HepG2 (cell line): ENCODE measurements around the gene MT1HL1. TPM values are rescaled to one million over a fixed set of nuclear protein-coding genes. Genes with fewer than 3 reads are reported as not detected.

ENCODE experiments used
- ATAC-seq: fragments of 200-7000 bp; cut with Tn5 transposase; 3 replicates; pipeline ENCODE4 v1.9.1; 2020; ENCODE audit warnings: mild to moderate bottlenecking, moderate library complexity
- BruUV-seq: library from RNA; stranded (reverse); fragments of 400-500 nt; replicated peaks from 2 replicates; lab custom pipeline; 2021; lab: Mats Ljungman, UMichigan
- CTCF ChIA-PET: fragments of 300-600 bp; formaldehyde crosslinking; extraction: SDS; loops from one replicate; lab custom pipeline; 2021; ENCODE audit warnings: low total read pairs, inconsistent platforms, low intra/inter-chr PET ratio; lab: Yijun Ruan, JAX
- POLR2A ChIA-PET: fragments of 350-600 bp; sonication (Branson Sonifier 250); formaldehyde crosslinking; loops from one replicate; lab custom pipeline; 2020; ENCODE audit warnings: antibody characterized with exemption, inconsistent platforms; lab: Yijun Ruan, JAX
- DNase-seq: peaks from one replicate; pipeline ENCODE4 v3.0.0-alpha.2; 2015; ENCODE audit warnings: low spot score
- FAIRE-seq: peaks from 3 replicates; lab custom pipeline; 2011; peaks lifted over from hg19 to GRCh38; lab: Jason Lieb, UNC
- H2AFZ ChIP-seq: one replicate; pipeline ENCODE4 v1.6.1; 2011; ENCODE audit warnings: low read length, inconsistent platforms
- H3K27ac ChIP-seq: fragments of 300-600 bp; 3 replicates; pipeline ENCODE4 v1.8.0; 2011; ENCODE audit warnings: mixed run types, mild to moderate bottlenecking, mixed read lengths, low read length, inconsistent platforms; ENCODE audit not compliant: insufficient read depth; ENCODE audit errors: extremely low read length
- H3K27me3 ChIP-seq, 2 experiments: fragments of 200-600 bp in 1 of 2; 2 replicates in 1 of 2; 3 replicates in 1 of 2; pipeline versions ENCODE4 v1.6.0 to v1.8.0; 2011; ENCODE audit warnings: low read length in 2 of 2, mild to moderate bottlenecking in 2 of 2, moderate library complexity in 2 of 2, inconsistent platforms in 1 of 2; ENCODE audit not compliant: insufficient read depth in 2 of 2, control insufficient read depth in 1 of 2
- H3K36me3 ChIP-seq, 2 experiments: fragments of 200-600 bp in 1 of 2; replicated peaks in 1 of 2; 2 replicates in 1 of 2; 3 replicates in 1 of 2; pipeline versions ENCODE4 v1.5.1 to v1.8.0; 2011; ENCODE audit warnings: low read length in 2 of 2, inconsistent platforms in 1 of 2; ENCODE audit not compliant: insufficient read depth in 2 of 2, control insufficient read depth in 1 of 2
- H3K4me1 ChIP-seq: 2 replicates; pipeline ENCODE4 v1.5.1; 2012; ENCODE audit warnings: low read length, inconsistent platforms; ENCODE audit not compliant: insufficient read depth
- H3K4me2 ChIP-seq: 2 replicates; pipeline ENCODE4 v1.6.0; 2011; ENCODE audit warnings: low read depth, low read length, inconsistent platforms
- H3K4me3 ChIP-seq, 3 experiments: fragments of 200-600 bp in 1 of 3; sonication (generic), shearing (Covaris generic) in 1 of 3; replicated peaks in 1 of 3; 2 replicates each; pipeline ENCODE4 v1.5.1; 2011 to 2016; ENCODE audit warnings: low read length in 3 of 3, inconsistent platforms in 2 of 3, low read depth in 2 of 3, mild to moderate bottlenecking in 2 of 3, control low read depth in 1 of 3, mixed read lengths in 1 of 3; ENCODE audit not compliant: insufficient read depth in 1 of 3
- H3K79me2 ChIP-seq: one replicate; pipeline ENCODE4 v1.6.1; 2011; ENCODE audit warnings: low read length, inconsistent platforms; ENCODE audit not compliant: insufficient read depth
- H3K9ac ChIP-seq: 2 replicates; pipeline ENCODE4 v1.6.0; 2011; ENCODE audit warnings: mild to moderate bottlenecking, low read depth, low read length, inconsistent platforms; ENCODE audit not compliant: insufficient read depth
- H3K9me3 ChIP-seq: 2 replicates; pipeline ENCODE4 v1.5.1; 2012; ENCODE audit warnings: mild to moderate bottlenecking, low read length
- H4K20me1 ChIP-seq: 2 replicates; pipeline ENCODE4 v1.6.0; 2011; ENCODE audit warnings: inconsistent platforms, mild to moderate bottlenecking, low read length, moderate library complexity; ENCODE audit not compliant: insufficient read depth
- HDAC1 ChIP-seq: sonication (generic); formaldehyde crosslinking; IDR thresholded peaks from 2 replicates; pipeline ENCODE4 v1.5.1; 2020; ENCODE audit warnings: mild to moderate bottlenecking, missing genetic modification reagents
- HNRNPK ChIP-seq: fragments of 200-400 bp; formaldehyde crosslinking; IDR thresholded peaks from 2 replicates; pipeline ENCODE4 v1.6.1; 2018; ENCODE audit warnings: low read length, low read depth, moderate library complexity, mild to moderate bottlenecking; ENCODE audit not compliant: poor library complexity, severe bottlenecking
- PHF5A ChIP-seq: IDR thresholded peaks from one replicate; pipeline ENCODE4 v1.6.1; 2018; ENCODE audit warnings: low read depth, missing genetic modification reagents; ENCODE audit not compliant: unreplicated experiment
- PREB ChIP-seq: sonication (generic); formaldehyde crosslinking; IDR thresholded peaks from 2 replicates; pipeline ENCODE4 v1.4.0; 2020; ENCODE audit warnings: missing genetic modification reagents
- RFX1 ChIP-seq: fragments of 450-650 bp; IDR thresholded peaks from 2 replicates; pipeline ENCODE4 v1.6.1; 2017
- UBTF ChIP-seq: sonication (generic); formaldehyde crosslinking; IDR thresholded peaks from 2 replicates; pipeline ENCODE4 v1.4.0; 2020; ENCODE audit warnings: mild to moderate bottlenecking, missing genetic modification reagents
- ZBTB46 ChIP-seq: sonication (generic); formaldehyde crosslinking; IDR thresholded peaks from 2 replicates; pipeline ENCODE4 v1.4.0; 2020; ENCODE audit warnings: mild to moderate bottlenecking, missing genetic modification reagents, borderline replicate concordance
- ZC3H4 ChIP-seq: sonication (generic); formaldehyde crosslinking; IDR thresholded peaks from 2 replicates; pipeline ENCODE4 v1.4.0; 2020; ENCODE audit warnings: missing genetic modification reagents, borderline replicate concordance
- ZFY ChIP-seq: sonication (generic); formaldehyde crosslinking; IDR thresholded peaks from 2 replicates; pipeline ENCODE4 v1.4.0; 2020; ENCODE audit warnings: missing genetic modification reagents
- ZNF234 ChIP-seq: sonication (generic); formaldehyde crosslinking; conservative IDR thresholded peaks from 2 replicates; pipeline ENCODE4 v1.5.1; 2020; ENCODE audit warnings: mild to moderate bottlenecking, missing genetic modification reagents
- ZNF441 ChIP-seq: sonication (generic); formaldehyde crosslinking; IDR thresholded peaks from 2 replicates; pipeline ENCODE4 v1.7.0; 2021; ENCODE audit warnings: missing genetic modification reagents, borderline replicate concordance
- ZNF646 ChIP-seq: sonication (generic); formaldehyde crosslinking; IDR thresholded peaks from 2 replicates; pipeline ENCODE4 v1.9.0; 2021; ENCODE audit warnings: mild to moderate bottlenecking, missing genetic modification reagents
- ZNF768 ChIP-seq: sonication (generic); formaldehyde crosslinking; IDR thresholded peaks from 2 replicates; pipeline ENCODE4 v1.4.0; 2020; ENCODE audit warnings: missing genetic modification reagents
- ZNF879 ChIP-seq: sonication (generic); formaldehyde crosslinking; IDR thresholded peaks from 2 replicates; pipeline ENCODE4 v1.8.1; 2023; ENCODE audit warnings: missing genetic modification reagents
- WGBS: methylation state at CpG from one replicate; pipeline ENCODE4 v1.1.6; 2017; ENCODE audit warnings: low lambda C conversion rate; 5-methylcytosine and 5-hydroxymethylcytosine counted together
- in situ Hi-C: cut with HindIII; loops from 2 replicates; pipeline ENCODE4 v1.10.0; 2017; ENCODE audit warnings: low pct_unique_long_range_greater_than_20kb; ENCODE audit not compliant: extremely low pct_ligation_motif_present
- intact Hi-C: fragments of 100-400 bp; cut with micrococcal nuclease; formaldehyde crosslinking; loops from one replicate; pipeline ENCODE4 v1.10.0; 2022; ENCODE audit not compliant: unreplicated experiment
- polyA plus RNA-seq, 8 experiments: library from polyadenylated mRNA; depleted of rRNA in 3 of 8; stranded (reverse) in 7 of 8; unstranded in 1 of 8; fragments of >200 nt; fragmentation: Illumina TruSeq in 4 of 8; extraction: Trizol in 4 of 8; gene quantifications; 2 replicates each; pipeline versions ENCODE4 v1.2.1 to v1.2.3, GENCODE V29; 2011 to 2016; ENCODE audit warnings: low read depth in 4 of 8, missing spikeins in 1 of 8, mixed read lengths in 1 of 8; ENCODE audit not compliant: insufficient read depth in 1 of 8
- total RNA-seq, 5 experiments: library from RNA; depleted of rRNA; stranded (reverse); fragments of >200 nt; fragmentation: Illumina TruSeq; extraction: Trizol; gene quantifications; 2 replicates each; pipeline ENCODE4 v1.2.3, GENCODE V29; 2016; ENCODE audit warnings: low read depth in 1 of 5

Gene MT1HL1
- total and polyA plus RNA-seq, 2 of the 13 experiments (the other 11 are each of a cell fraction or from before 2014, with no cell fraction given): not detected

GRCh38 chr1:237012361-237012760 is 8.1 kb upstream of the MT1HL1 start:
- H3K4me1 ChIP-seq: peaks cover 8% of the 10 kb centered on the region; the same call in 1 of the 2 replicates
- ChIA-PET POLR2A (no interaction called here), CTCF (no interaction called here)
- H3K4me3 ChIP-seq: no peak overlapping the region
- ATAC-seq (no peak), DNase-seq (no peak), FAIRE-seq (no peak)
- intact Hi-C loops (no loop called here), in situ Hi-C loops (no loop called here)
- H3K27me3 ChIP-seq: 0 out of 5 replicates have a peak, but pooled peaks cover 0 to 3% of the 10 kb centered on the region in 2 experiments
- WGBS: 45% methylated on average over 5 of the region's 5 CpGs
- no peak overlapping the region for H3K4me2 ChIP-seq
- no peaks in the 10 kb centered on the region for H3K9me3 ChIP-seq
- H2AFZ ChIP-seq: no peak overlapping the region
- H3K36me3 ChIP-seq: no peaks in the 10 kb centered on the region
- no peak overlapping the region for H3K9ac ChIP-seq
- H3K79me2 ChIP-seq: no peaks in the 10 kb centered on the region
- no peak overlapping the region for H3K27ac ChIP-seq
- BruUV-seq: no TSS peak
- no peaks in the 10 kb centered on the region for H4K20me1 ChIP-seq
- TF ChIP-seq ZC3H4 (CRISPR knock-in tag) (no peak), ZNF441 (CRISPR knock-in tag) (no peak), HNRNPK (no peak), PREB (CRISPR knock-in tag) (no peak), ZNF234 (CRISPR knock-in tag) (no peak), PHF5A (CRISPR knock-in tag) (no peak), ZBTB46 (CRISPR knock-in tag) (no peak), RFX1 (no peak), HDAC1 (no peak), UBTF (CRISPR knock-in tag) (no peak), ZNF646 (CRISPR knock-in tag) (no peak), ZNF768 (CRISPR knock-in tag) (no peak), ZFY (CRISPR knock-in tag) (no peak), ZNF879 (CRISPR knock-in tag) (no peak)
